Skeletal muscle tissue (tissue), 4 donors: ENCODE results near the gene SCYGR1. TPM values are rescaled to one million over a fixed set of nuclear protein-coding genes. Genes with fewer than 3 reads are reported as not detected.

Experiments
- H3K27ac ChIP-seq: one replicate; pipeline ENCODE4 v1.7.0; 2013; ENCODE audit warnings: mild to moderate bottlenecking, low read depth, low read length, inconsistent platforms
- H3K27me3 ChIP-seq, 3 donors: one replicate each; pipeline ENCODE4 v1.7.0; 2013; ENCODE audit warnings: low read length in 3 of 3; ENCODE audit not compliant: control insufficient read depth in 3 of 3, insufficient read depth in 3 of 3
- H3K36me3 ChIP-seq, 3 donors: one replicate each; pipeline ENCODE4 v1.7.0; 2013; ENCODE audit warnings: low read length in 3 of 3; ENCODE audit not compliant: control insufficient read depth in 3 of 3, insufficient read depth in 3 of 3
- H3K4me1 ChIP-seq, 3 donors: one replicate each; pipeline ENCODE4 v1.7.0; 2013; ENCODE audit warnings: low read length in 3 of 3, mild to moderate bottlenecking in 3 of 3; ENCODE audit not compliant: control insufficient read depth in 3 of 3, insufficient read depth in 3 of 3
- H3K4me3 ChIP-seq, 3 donors: one replicate each; pipeline ENCODE4 v1.7.0; 2013; ENCODE audit warnings: low read length in 3 of 3
- H3K9ac ChIP-seq, 3 donors: one replicate each; pipeline ENCODE4 v1.7.0; 2013; ENCODE audit warnings: low read length in 3 of 3, mild to moderate bottlenecking in 3 of 3, moderate library complexity in 2 of 3, low read depth in 1 of 3
- H3K9me3 ChIP-seq, 3 donors: one replicate each; pipeline ENCODE4 v1.7.0; 2013; ENCODE audit warnings: low read length in 3 of 3; ENCODE audit not compliant: control insufficient read depth in 3 of 3
- total RNA-seq: library from RNA; depleted of rRNA; stranded (reverse); fragments of >200 nt; gene quantifications from one replicate; pipeline ENCODE4 v1.2.3, GENCODE V29; 2014
- donor health status: Osteomylitis.

Gene SCYGR1
- total RNA-seq, 1 donor from 2014 or later, result not detected

GRCh38 chr2:227363756-227364155 is 24.0 kb downstream of the SCYGR1 start:
- Histone ChIP-seq H3K4me3 (no peak overlapping the region), H3K9me3 (no peaks in the 10 kb centered on the region), H3K4me1 (peaks cover 0 to 4% (median 3%) of the 10 kb centered on the region in 3 donors), H3K9ac (no peak overlapping the region), H3K36me3 (peaks cover 0 to 9% (median 2%) of the 10 kb centered on the region in 3 donors), H3K27me3 (no peaks in the 10 kb centered on the region), H3K27ac (no peak overlapping the region)

- no peak overlapping the region for H3K9ac ChIP-seq
- no peaks in the 10 kb centered on the region for H3K9me3 ChIP-seq
- H3K27ac ChIP-seq, result no peak overlapping the region
- no peaks in the 10 kb centered on the region for H3K4me1 ChIP-seq
- no peaks in the 10 kb centered on the region for H3K27me3 ChIP-seq
- H3K36me3 ChIP-seq, result peaks cover 14 to 31% (median 24%) of the 10 kb centered on the region in 3 donors
- H3K4me3 ChIP-seq, result no peak overlapping the region
These were observed 27.4 kb downstream of the SCYGR1 start for GRCh38 chr2:227360351-227360750.

- Histone ChIP-seq H3K27me3 (no peaks in the 10 kb centered on the region), H3K27ac (no peak overlapping the region), H3K4me3 (no peak overlapping the region), H3K9me3 (no peaks in the 10 kb centered on the region), H3K4me1 (no peaks in the 10 kb centered on the region), H3K36me3 (peaks cover 3 to 20% (median 16%) of the 10 kb centered on the region in 3 donors), H3K9ac (no peak overlapping the region)
These were observed 36.1 kb downstream of the SCYGR1 start for GRCh38 chr2:227351639-227352038.

GRCh38 chr2:227349989-227350612 is 37.6 kb downstream of the SCYGR1 start:
- Histone ChIP-seq H3K4me3 (no peak overlapping the region), H3K4me1 (no peaks in the 10 kb centered on the region), H3K27ac (no peak overlapping the region), H3K36me3 (peaks cover 0 to 8% (median 7%) of the 10 kb centered on the region in 3 donors), H3K9me3 (no peaks in the 10 kb centered on the region), H3K9ac (no peak overlapping the region), H3K27me3 (no peaks in the 10 kb centered on the region)

GRCh38 chr2:227348324-227348723 is 39.4 kb downstream of the SCYGR1 start:
- no peaks in the 10 kb centered on the region for H3K9me3 ChIP-seq
- H3K27me3 ChIP-seq, result no peaks in the 10 kb centered on the region
- no peak overlapping the region for H3K4me3 ChIP-seq
- H3K27ac ChIP-seq, result no peak overlapping the region
- no peak overlapping the region for H3K9ac ChIP-seq
- H3K4me1 ChIP-seq, result no peaks in the 10 kb centered on the region
- peaks cover 0 to 9% (median 7%) of the 10 kb centered on the region in 3 donors for H3K36me3 ChIP-seq

- H3K36me3 ChIP-seq, result peaks cover 3 to 12% (median 11%) of the 10 kb centered on the region in 3 donors
- H3K4me3 ChIP-seq, result no peak overlapping the region
These were observed 40.6 kb downstream of the SCYGR1 start for GRCh38 chr2:227347117-227347516.

GRCh38 chr2:227344231-227344630 is 43.5 kb downstream of the SCYGR1 start:
- Histone ChIP-seq H3K9ac (no peak overlapping the region), H3K27me3 (no peaks in the 10 kb centered on the region), H3K4me3 (no peak overlapping the region), H3K27ac (no peak overlapping the region), H3K4me1 (no peaks in the 10 kb centered on the region), H3K36me3 (peaks cover 4 to 23% (median 17%) of the 10 kb centered on the region in 3 donors), H3K9me3 (no peaks in the 10 kb centered on the region)

More at GRCh38 chr2:227347117-227347516, 40.6 kb downstream of the SCYGR1 start:
- no peaks in the 10 kb centered on the region for H3K4me1 ChIP-seq
- no peak overlapping the region for H3K9ac ChIP-seq
- H3K27me3 ChIP-seq, result no peaks in the 10 kb centered on the region
- no peak overlapping the region for H3K27ac ChIP-seq
- no peaks in the 10 kb centered on the region for H3K9me3 ChIP-seq

GRCh38 chr2:227341553-227341952 is 46.2 kb downstream of the SCYGR1 start:
- no peak overlapping the region for H3K27ac ChIP-seq
- no peak overlapping the region for H3K4me3 ChIP-seq
- no peaks in the 10 kb centered on the region for H3K9me3 ChIP-seq
- H3K36me3 ChIP-seq, result peaks cover 5 to 27% (median 10%) of the 10 kb centered on the region in 3 donors
- H3K9ac ChIP-seq, result no peak overlapping the region
- no peaks in the 10 kb centered on the region for H3K27me3 ChIP-seq
- no peaks in the 10 kb centered on the region for H3K4me1 ChIP-seq

GRCh38 chr2:227340106-227340505 is 47.6 kb downstream of the SCYGR1 start:
- H3K27ac ChIP-seq, result no peak overlapping the region
- H3K9ac ChIP-seq, result no peak overlapping the region
- H3K27me3 ChIP-seq, result no peaks in the 10 kb centered on the region
- no peaks in the 10 kb centered on the region for H3K9me3 ChIP-seq
- peaks cover 5 to 36% (median 20%) of the 10 kb centered on the region in 3 donors for H3K36me3 ChIP-seq
- no peaks in the 10 kb centered on the region for H3K4me1 ChIP-seq
- no peak overlapping the region for H3K4me3 ChIP-seq

- no peak overlapping the region for H3K9ac ChIP-seq
- H3K4me1 ChIP-seq, result no peaks in the 10 kb centered on the region
- no peak overlapping the region for H3K27ac ChIP-seq
- no peaks in the 10 kb centered on the region for H3K9me3 ChIP-seq
- H3K4me3 ChIP-seq, result no peak overlapping the region
- H3K27me3 ChIP-seq, result no peaks in the 10 kb centered on the region
- peaks cover 10 to 44% (median 27%) of the 10 kb centered on the region in 3 donors for H3K36me3 ChIP-seq
These were observed 48.6 kb downstream of the SCYGR1 start for GRCh38 chr2:227339098-227339599.
